Activated T-helper 17 cell treated with anti-CD3 and anti-CD28 coated beads, Interleukin-2, amount 50 U/mL, for 72 hours (primary cell): ENCODE results near the gene RNF145. TPM values are rescaled to one million over a fixed set of nuclear protein-coding genes. Genes with fewer than 3 reads are reported as not detected.
"Not testable (repeated sequence)": the region's sequence is repeated elsewhere in the genome, so short reads cannot be mapped to it uniquely, and the experiment has no call there.

Experiments
- ATAC-seq: fragments of 150-1000 bp; cut with Tn5 transposase; replicated peaks from 2 replicates; pipeline ENCODE4 v1.10.0; 2021; ENCODE audit warnings: mild to moderate bottlenecking, moderate library complexity
- H3K27ac Mint-ChIP-seq: one replicate; pipeline ENCODE4 v1.8.0; 2022; ENCODE audit warnings: mixed read lengths
- H3K27me3 Mint-ChIP-seq: one replicate; pipeline ENCODE4 v1.8.0; 2022; ENCODE audit warnings: mixed read lengths
- H3K36me3 Mint-ChIP-seq: one replicate; pipeline ENCODE4 v1.8.0; 2022; ENCODE audit warnings: low read depth, mild to moderate bottlenecking, mixed read lengths
- H3K4me1 Mint-ChIP-seq: one replicate; pipeline ENCODE4 v1.8.0; 2022; ENCODE audit warnings: mixed read lengths
- H3K4me3 Mint-ChIP-seq: one replicate; pipeline ENCODE4 v1.8.0; 2022; ENCODE audit warnings: mild to moderate bottlenecking, mixed read lengths
- H3K9me3 Mint-ChIP-seq: one replicate; pipeline ENCODE4 v1.8.0; 2022; ENCODE audit warnings: mixed read lengths
- total RNA-seq, 2 donors: library from RNA; stranded (reverse); gene quantifications; one replicate each; pipeline ENCODE4 v1.2.3, GENCODE V29; 2022

The RNF145 gene
- total RNA-seq, 2 donors from 2014 or later: 88.3 to 111 TPM

DNA sequence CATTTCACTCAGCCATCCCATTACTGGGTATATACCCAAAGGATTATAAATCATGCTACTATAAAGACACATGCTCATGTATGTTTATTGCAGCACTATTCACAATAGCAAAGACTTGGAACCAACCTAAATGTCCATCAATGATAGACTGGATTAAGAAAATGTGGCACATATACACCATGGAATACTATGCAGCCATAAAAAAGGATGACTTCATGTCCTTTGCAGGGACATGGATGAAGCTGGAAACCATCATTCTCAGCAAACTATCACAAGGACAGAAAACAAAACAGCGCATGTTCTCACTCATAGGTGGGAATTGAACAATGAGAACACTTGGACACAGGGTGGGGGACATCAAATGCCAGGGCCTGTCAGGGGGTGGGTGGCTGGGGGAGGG lies 64.2 kb downstream of the RNF145 start:
- not testable (repeated sequence) for H3K36me3 Mint-ChIP-seq, ATAC-seq, H3K27ac Mint-ChIP-seq, H3K4me1 Mint-ChIP-seq, H3K9me3 Mint-ChIP-seq, H3K4me3 Mint-ChIP-seq
- H3K27me3 Mint-ChIP-seq: peaks cover 23% of the 10 kb centered on the region

DNA sequence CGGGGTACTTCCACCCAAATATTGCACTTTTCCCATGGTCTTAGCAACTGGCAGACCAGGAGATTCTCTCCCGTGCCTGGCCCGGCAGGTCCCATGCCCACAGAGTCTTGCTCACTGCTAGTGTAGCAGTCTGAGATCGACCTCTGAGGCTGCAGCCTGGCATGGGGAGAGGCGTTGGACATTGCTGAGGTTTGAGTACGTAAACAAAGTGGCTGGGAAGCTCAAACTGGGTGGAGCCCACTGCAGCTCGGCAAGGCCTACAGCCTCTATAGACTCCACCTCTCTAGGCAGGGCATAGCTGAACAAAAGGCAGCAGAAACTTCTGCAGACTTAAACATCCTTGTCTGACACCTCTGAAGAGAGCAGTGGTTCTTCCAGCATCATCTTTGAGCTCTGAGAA lies 69.6 kb downstream of the RNF145 start:
- H3K4me3 Mint-ChIP-seq: no peak overlapping the region
- H3K4me1 Mint-ChIP-seq: no peaks in the 10 kb centered on the region
- no peaks in the 10 kb centered on the region for H3K36me3 Mint-ChIP-seq
- peaks cover 33% of the 10 kb centered on the region for H3K27me3 Mint-ChIP-seq
- no peak for ATAC-seq
- H3K9me3 Mint-ChIP-seq: peaks cover 4% of the 10 kb centered on the region
- H3K27ac Mint-ChIP-seq: no peak overlapping the region

DNA sequence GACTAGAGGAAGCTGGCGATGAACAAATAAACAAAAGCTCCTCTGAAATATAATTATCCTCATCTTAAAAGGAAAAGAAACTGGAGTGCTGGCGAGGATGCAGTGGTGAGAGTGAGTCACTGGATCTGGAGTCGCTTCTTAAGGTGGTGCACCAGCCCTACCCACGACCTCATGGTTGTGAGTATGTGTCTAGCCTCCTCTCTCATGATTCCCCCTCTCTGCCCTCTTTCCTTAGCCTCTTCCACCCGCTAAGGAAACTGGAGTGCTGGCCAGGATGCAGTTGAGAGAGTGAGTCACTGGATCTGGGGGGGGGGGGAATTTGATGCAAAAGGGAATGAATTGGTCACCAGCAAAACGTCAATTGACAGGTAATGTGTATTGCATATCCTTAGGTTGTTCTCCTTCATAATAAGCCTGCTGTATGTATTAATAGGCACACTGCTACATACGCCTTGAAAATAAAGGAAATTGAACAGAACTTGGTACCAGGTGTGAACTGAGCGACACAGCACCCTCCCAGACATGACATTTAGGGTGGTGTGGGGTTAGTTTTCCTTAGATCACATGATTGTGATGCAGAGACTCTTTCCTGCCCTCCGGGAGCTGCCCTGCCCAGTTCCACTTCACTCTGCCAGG lies 73.3 kb downstream of the RNF145 start:
- ATAC-seq: no peak
- no peaks in the 10 kb centered on the region for H3K36me3 Mint-ChIP-seq

DNA sequence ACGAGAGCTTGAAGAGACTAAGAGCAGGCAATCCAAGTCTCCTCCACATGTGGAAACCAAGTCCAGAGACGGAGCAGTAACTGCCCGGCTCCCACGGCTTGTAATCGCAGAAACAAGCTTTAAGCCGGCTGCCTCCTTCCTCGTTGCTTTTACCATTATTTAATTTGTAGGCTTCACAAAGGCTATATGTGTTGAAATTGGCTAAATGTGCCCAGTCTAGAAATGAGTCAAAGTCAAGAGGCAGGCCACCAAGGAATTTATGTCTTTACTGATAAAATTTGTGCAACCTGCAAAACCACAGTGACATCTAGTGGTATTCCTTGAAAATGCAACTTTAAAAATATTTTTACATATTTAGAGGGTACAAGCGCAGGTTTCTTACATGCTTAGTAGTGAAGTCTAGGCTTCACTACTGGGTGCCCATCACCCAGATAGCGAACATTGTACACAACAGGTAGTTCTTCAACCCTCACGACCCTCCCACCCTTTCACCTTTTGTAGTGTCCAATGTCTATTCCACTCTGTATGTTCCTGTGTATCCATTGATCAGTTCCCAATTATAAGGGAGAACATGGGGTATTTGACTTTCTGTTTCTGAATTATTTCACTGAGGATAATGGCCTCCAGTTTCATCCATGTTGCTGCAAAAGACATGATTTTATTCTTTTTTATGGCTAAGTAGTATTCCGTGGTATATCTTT lies 76.2 kb downstream of the RNF145 start:
- Mint-ChIP-seq H3K36me3 (no peaks in the 10 kb centered on the region), H3K4me3 (no peak overlapping the region), H3K27ac (no peak overlapping the region), H3K4me1 (no peaks in the 10 kb centered on the region), H3K27me3 (peaks cover 13% of the 10 kb centered on the region), H3K9me3 (no peaks in the 10 kb centered on the region)
- no peak for ATAC-seq

More for the DNA sequence above, 73.3 kb downstream of the RNF145 start:
- Mint-ChIP-seq H3K4me1 (no peaks in the 10 kb centered on the region), H3K27ac (no peak overlapping the region), H3K4me3 (no peak overlapping the region), H3K9me3 (peaks cover 4% of the 10 kb centered on the region), H3K27me3 (peaks cover 23% of the 10 kb centered on the region)

DNA sequence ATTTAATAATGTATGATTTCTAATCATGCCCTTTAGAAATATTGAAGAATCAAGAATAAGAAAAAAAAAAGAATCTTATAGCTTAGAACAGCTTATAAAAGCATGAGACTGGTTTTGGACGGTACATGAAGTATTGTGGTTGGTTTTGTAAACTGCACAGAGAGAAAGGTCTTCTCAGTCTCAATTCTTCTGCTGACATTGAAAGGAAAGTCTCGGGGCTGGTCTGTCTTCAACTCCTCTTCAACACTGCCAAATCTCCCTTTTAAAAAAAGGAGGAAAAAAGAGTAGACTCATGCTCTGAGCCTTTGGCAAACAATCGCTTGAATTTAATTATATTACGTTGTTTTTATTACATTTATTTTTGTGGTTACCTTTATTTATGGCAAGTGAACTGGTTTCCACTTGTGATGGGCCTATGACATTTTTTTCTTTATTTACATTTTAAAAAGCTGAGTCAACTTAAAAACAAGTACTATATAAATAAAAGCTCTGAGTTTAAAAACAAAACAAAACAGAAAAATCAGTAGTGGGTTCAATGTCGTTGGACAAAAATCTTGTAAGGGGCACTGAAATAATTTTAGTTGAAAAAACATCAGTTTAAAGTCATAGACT lies 76.8 kb downstream of the RNF145 start:
- peaks cover 14% of the 10 kb centered on the region for H3K27me3 Mint-ChIP-seq
- no peak overlapping the region for H3K27ac Mint-ChIP-seq
- no peak for ATAC-seq
- no peaks in the 10 kb centered on the region for H3K36me3 Mint-ChIP-seq
- H3K4me3 Mint-ChIP-seq: no peak overlapping the region
- H3K9me3 Mint-ChIP-seq: no peaks in the 10 kb centered on the region
- no peaks in the 10 kb centered on the region for H3K4me1 Mint-ChIP-seq

DNA sequence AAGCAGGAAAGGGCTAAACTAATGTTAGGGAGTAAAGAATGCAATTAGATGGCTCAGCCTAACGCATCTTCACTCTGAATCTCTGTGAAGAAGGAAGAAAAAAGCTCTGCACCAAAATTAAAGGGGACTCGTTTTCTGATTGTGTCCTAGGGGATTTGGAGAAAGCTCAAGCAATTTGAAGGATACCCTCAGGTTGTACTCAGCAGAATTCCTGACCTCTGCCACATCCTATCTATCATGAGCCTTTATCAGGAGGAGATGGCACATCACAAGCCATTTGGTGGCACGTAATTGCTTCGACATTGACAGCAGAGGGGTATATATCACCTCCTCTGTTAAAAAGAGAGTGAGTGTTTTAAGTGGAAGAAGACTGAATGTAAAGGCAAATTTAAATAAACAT lies 77.4 kb downstream of the RNF145 start:
- Mint-ChIP-seq H3K4me1 (no peaks in the 10 kb centered on the region), H3K9me3 (no peaks in the 10 kb centered on the region), H3K4me3 (no peak overlapping the region), H3K27me3 (peaks cover 13% of the 10 kb centered on the region), H3K36me3 (no peaks in the 10 kb centered on the region), H3K27ac (no peak overlapping the region)
- ATAC-seq: no peak

DNA sequence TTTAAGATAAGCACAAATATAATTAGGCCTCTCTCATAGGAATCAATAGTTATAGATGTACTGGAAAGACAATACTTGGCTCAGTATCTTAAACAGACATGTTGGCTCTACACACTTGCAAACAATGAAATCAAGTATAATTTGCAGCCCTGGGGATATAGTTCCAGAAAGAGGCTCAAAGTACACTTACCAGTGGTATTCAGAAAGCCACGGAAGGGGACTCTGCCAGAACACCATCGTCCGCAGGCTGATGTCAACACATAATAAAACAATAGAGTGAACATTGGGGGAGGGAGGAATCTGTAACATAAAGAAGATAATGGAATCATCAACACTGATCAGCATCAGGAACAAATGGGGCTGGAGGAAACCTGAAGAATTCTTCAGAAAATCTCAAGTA lies 78.5 kb downstream of the RNF145 start:
- H3K27me3 Mint-ChIP-seq: peaks cover 13% of the 10 kb centered on the region
- no peak overlapping the region for H3K27ac Mint-ChIP-seq
- H3K4me1 Mint-ChIP-seq: no peaks in the 10 kb centered on the region
- H3K36me3 Mint-ChIP-seq: no peaks in the 10 kb centered on the region
- H3K4me3 Mint-ChIP-seq: no peak overlapping the region
- H3K9me3 Mint-ChIP-seq: peaks cover under 1% of the 10 kb centered on the region
- ATAC-seq: no peak

DNA sequence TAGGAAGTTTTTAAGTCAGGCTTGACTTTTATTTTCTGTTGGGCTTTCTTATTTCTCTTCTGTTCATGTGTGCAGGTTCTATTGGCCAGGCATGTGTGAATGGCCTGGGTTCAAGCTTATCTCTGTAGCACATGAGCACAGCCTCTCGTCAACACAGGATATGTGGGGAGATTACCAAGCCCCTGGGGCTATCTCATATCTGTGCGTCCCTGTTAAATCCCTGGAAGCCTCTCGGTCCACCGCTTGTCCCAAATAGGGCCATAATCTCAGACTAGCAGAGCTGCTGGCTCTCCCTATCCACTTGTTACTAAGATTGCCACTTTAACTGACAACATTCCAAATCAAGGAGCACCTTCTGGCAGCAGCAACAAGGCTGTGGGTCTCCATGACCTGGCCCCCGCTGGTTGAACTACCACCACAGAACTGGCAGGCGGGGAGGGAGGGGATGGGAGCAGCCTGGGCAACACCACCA lies 81.2 kb downstream of the RNF145 start:
- Mint-ChIP-seq H3K4me1 (no peaks in the 10 kb centered on the region), H3K4me3 (no peak overlapping the region), H3K27ac (no peak overlapping the region), H3K27me3 (peaks cover 9% of the 10 kb centered on the region), H3K36me3 (no peaks in the 10 kb centered on the region), H3K9me3 (peaks cover 6% of the 10 kb centered on the region)
- no peak for ATAC-seq

DNA sequence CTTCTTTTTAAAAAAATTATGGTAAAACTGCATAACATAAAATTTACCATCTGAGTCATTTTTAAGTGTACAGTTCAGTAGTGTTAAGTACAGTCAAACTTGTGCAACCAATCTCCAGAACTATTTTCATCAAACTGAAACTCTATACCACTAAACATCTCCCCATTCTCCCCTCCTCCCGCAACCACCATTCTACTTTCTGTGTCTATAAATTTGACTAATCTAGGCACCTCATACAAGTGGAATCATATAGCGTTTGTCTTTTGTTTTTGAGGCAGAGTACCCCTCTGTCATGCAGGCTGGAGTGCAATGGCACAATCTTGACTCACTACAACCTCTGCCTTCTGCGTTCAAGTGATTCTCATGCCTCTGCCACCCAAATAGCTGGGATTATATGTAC lies 85.7 kb downstream of the RNF145 start:
- H3K4me3 Mint-ChIP-seq: no peak overlapping the region
- peak; percentile 85 for ATAC-seq
- peaks cover 6% of the 10 kb centered on the region for H3K9me3 Mint-ChIP-seq
- H3K27me3 Mint-ChIP-seq: peaks cover 5% of the 10 kb centered on the region
- H3K36me3 Mint-ChIP-seq: no peaks in the 10 kb centered on the region
- H3K4me1 Mint-ChIP-seq: peaks cover 13% of the 10 kb centered on the region
- no peak overlapping the region for H3K27ac Mint-ChIP-seq

DNA sequence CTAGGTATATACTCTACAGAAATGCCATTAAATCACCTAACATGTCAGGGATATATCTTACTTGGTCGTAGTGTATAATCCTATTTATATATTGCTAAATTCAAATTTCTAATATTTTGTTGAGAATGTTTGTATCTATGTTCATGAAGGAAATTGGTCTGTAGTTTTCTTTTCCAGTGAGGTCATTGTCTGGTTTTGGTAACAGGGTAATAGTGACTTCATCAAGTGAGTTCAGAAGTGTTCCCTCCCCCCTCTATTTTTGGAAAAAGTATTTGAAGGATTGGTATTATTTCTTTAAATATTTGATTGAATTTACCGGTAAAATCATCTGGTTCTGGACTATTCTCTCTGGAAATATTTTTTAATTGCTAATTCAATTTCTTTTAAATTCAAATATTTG lies 86.2 kb downstream of the RNF145 start:
- no peaks in the 10 kb centered on the region for H3K36me3 Mint-ChIP-seq
- peaks cover 6% of the 10 kb centered on the region for H3K9me3 Mint-ChIP-seq
- peaks cover 13% of the 10 kb centered on the region for H3K4me1 Mint-ChIP-seq
- H3K4me3 Mint-ChIP-seq: no peak overlapping the region
- ATAC-seq: no peak
- H3K27ac Mint-ChIP-seq: no peak overlapping the region
- H3K27me3 Mint-ChIP-seq: peaks cover 4% of the 10 kb centered on the region

DNA sequence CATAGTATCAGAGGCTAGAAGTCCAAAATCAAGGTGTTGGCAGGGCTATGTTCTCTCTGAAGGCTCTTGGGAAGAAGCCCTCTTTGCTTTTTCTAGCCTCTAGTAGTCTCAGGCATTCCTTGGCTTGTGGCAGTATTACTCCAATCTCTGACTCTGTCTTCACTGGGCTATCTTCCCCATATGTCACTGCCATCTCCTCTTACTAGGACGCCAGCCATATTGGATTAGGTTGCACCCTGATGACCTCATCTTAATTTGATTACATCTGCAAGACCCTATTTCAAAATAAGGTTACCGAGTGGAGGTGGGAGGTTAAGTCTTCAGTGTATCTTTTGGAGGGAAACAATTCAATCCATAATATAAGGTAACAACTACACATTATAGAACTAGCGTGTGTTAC lies 88.3 kb downstream of the RNF145 start:
- no peak for ATAC-seq
- no peaks in the 10 kb centered on the region for H3K36me3 Mint-ChIP-seq
- peak overlapping the region; percentile 65 for H3K4me3 Mint-ChIP-seq
- H3K4me1 Mint-ChIP-seq: peaks cover 13% of the 10 kb centered on the region
- no peaks in the 10 kb centered on the region for H3K27me3 Mint-ChIP-seq
- H3K27ac Mint-ChIP-seq: peak overlapping the region; percentile 80
- peaks cover 6% of the 10 kb centered on the region for H3K9me3 Mint-ChIP-seq

DNA sequence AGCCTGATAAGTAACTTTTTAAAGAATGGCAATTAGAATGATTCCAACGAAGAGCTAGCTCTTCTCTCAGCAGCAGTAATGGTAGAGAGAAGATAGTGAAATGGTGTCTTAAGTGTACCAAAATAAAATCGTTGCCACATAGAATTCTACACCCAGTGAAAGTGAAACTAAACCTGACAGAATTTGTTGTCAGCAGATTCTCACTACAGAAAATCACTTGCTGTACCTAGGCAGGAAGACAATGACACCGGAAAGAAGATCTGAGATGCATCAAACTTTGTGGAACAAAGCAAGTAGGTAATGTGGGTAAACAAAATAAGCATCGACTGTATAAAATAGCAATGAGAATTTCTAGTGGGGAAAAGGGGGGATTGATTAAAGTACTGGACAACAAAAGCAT lies 88.9 kb downstream of the RNF145 start:
- Mint-ChIP-seq H3K4me3 (peak overlapping the region; percentile 65), H3K27ac (peak overlapping the region; percentile 80), H3K9me3 (peaks cover 1% of the 10 kb centered on the region), H3K36me3 (no peaks in the 10 kb centered on the region), H3K27me3 (no peaks in the 10 kb centered on the region), H3K4me1 (peaks cover 19% of the 10 kb centered on the region)
- peak; percentile 64 for ATAC-seq

DNA sequence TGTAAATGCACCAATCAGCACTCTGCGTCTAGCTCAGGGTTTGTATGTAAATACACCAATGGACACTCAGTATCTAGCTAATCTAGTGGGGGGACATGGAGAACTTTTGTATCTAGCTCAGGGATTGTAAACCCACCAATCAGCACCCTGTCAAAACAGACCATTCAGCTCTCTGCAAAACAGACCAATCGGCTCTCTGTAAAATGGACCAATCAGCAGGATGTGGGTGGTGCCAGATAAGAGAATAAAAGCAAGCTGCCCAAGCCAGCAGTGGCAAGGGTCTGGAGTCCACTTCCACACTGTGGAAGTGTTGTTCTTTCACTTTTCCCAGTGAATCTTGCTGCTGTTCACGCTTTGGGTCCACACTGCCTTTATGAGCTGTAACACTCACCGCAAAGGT lies 89.5 kb downstream of the RNF145 start:
- not testable (repeated sequence) for H3K27me3 Mint-ChIP-seq, H3K36me3 Mint-ChIP-seq, ATAC-seq

DNA sequence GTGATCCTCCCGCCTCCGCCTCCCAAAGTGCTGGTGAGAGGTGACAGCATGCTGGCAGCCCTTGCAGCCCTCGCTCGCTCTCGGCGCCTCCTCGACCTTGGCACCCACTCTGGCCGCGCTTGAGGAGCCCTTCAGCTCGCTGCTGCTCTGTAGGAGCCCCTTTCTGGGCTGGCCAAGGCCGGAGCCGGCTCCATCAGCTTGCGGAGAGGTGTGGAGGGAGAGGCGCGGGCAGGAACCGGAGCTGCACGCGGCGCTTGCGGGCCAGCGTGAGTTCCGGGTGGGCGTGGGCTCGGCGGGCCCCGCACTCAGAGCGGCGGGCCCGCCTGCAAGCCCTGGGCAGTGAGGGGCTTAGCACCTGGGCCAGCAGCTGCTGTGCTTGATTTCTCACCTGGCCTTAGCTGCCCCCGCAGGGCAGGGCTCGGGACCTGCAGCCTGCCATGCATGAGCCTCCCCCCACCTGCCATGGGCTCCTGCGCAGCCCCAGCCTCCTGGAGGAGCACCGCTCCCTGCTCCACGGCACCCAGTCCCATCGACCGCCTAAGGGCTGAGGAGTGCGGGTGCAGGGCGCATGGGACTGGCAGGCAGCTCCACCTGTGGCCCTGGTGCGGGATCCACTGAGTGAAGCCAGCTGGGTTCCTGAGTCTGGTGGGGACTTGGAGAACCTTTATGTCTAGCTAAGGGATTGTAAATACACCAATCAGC lies 90.2 kb downstream of the RNF145 start:
- not testable (repeated sequence) for H3K27me3 Mint-ChIP-seq, H3K9me3 Mint-ChIP-seq

More for the DNA sequence above, 89.5 kb downstream of the RNF145 start:
- Mint-ChIP-seq H3K4me3 (peak overlapping the region; percentile 65), H3K4me1 (peaks cover 20% of the 10 kb centered on the region), H3K27ac (peak overlapping the region; percentile 80)
- H3K9me3 Mint-ChIP-seq: not testable (repeated sequence)

More for the DNA sequence above, 90.2 kb downstream of the RNF145 start:
- H3K27ac Mint-ChIP-seq, ATAC-seq, H3K36me3 Mint-ChIP-seq, H3K4me3 Mint-ChIP-seq: not testable (repeated sequence)
- peaks cover 20% of the 10 kb centered on the region for H3K4me1 Mint-ChIP-seq
